GM12892 (cell line): ENCODE results near the gene TMEM30A.

Experiments
- POLR2A ChIP-seq: IDR thresholded peaks from 2 replicates; pipeline ENCODE4 v1.6.1; 2011; ENCODE audit warnings: low read depth, low read length, control low read depth
- POLR2AphosphoS5 ChIP-seq: IDR thresholded peaks from 2 replicates; pipeline ENCODE4 v1.6.1; 2011; ENCODE audit warnings: low read depth, low read length, control low read depth
- TAF1 ChIP-seq: IDR thresholded peaks from 2 replicates; pipeline ENCODE4 v1.6.1; 2011; ENCODE audit warnings: low read depth, mild to moderate bottlenecking, control low read depth, low read length, borderline replicate concordance

DNA sequence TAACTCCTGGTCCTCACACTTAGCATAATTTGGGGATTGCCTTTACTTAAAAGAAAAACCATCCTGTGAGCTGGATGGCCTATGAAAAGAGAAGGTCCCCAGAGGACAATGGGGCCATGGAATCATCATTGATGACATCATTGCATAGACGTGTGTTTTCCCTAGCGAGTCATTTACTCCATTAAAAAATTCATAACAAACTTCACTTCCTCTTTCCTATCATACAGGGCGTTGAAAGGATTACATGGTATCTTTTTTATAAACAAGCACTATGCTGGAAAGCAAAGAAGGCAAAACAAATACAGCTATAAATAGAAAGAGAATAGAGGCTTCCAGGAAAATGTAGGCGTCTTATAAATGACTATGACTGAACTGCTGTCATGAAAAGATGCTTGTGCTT is 67.4 kb downstream of the TMEM30A start:
- TF ChIP-seq POLR2AphosphoS5, result no peak
- no peak for TF ChIP-seq POLR2A
- no peak for TF ChIP-seq TAF1
